Tibial artery (tissue), 4 donors: ENCODE measurements around the gene OLFM3.

Source experiments
- DNase-seq, 2 donors: peaks; one replicate each; pipeline ENCODE4 v3.0.0-alpha.2; 2019
- H3K27ac ChIP-seq, 2 donors: fragments of 200-600 bp; sonication (generic) in 1 of 2; 1 replicate in 1 of 2; 2 replicates in 1 of 2; pipeline ENCODE4 v1.5.1; 2018 to 2019; ENCODE audit warnings: mild to moderate bottlenecking in 1 of 2
- H3K27me3 ChIP-seq, 2 donors: fragments of 200-600 bp; sonication (generic) in 1 of 2; one replicate each; pipeline versions ENCODE4 v1.5.1 to v1.6.0; 2016 to 2019
- H3K36me3 ChIP-seq, 3 donors: fragments of 200-600 bp; sonication (generic) in 2 of 3; one replicate each; pipeline ENCODE4 v1.5.1; 2016 to 2019; ENCODE audit warnings: mild to moderate bottlenecking in 2 of 3
- H3K4me1 ChIP-seq, 4 donors: fragments of 200-600 bp; sonication (generic) in 2 of 4; 1 replicate in 3 of 4; 2 replicates in 1 of 4; pipeline ENCODE4 v1.5.1; 2016 to 2019
- H3K4me3 ChIP-seq, 2 donors: fragments of 200-600 bp; sonication (generic) in 1 of 2; 1 replicate in 1 of 2; 2 replicates in 1 of 2; pipeline ENCODE4 v1.5.1; 2018 to 2019; ENCODE audit warnings: mild to moderate bottlenecking in 2 of 2
- H3K9me3 ChIP-seq, 3 donors: fragments of 200-600 bp; sonication (generic) in 1 of 3; one replicate each; pipeline ENCODE4 v1.5.1; 2016 to 2019
- intact Hi-C: fragments of 100-400 bp; cut with DNase I; formaldehyde crosslinking; loops from one replicate; pipeline ENCODE4 v1.15.0; 2023; ENCODE audit warnings: low total_unique reads
- TF ChIP-seq, protein P1 (sequence below), 2 experiments: fragments of 200-600 bp in 1 of 2; fragments of 450-650 bp in 1 of 2; IDR thresholded peaks; one replicate each; pipeline ENCODE4 v1.5.1; 2017 to 2019; ENCODE audit warnings: antibody characterized with exemption in 2 of 2, mild to moderate bottlenecking in 1 of 2, moderate library complexity in 1 of 2

Gene OLFM3

DNA sequence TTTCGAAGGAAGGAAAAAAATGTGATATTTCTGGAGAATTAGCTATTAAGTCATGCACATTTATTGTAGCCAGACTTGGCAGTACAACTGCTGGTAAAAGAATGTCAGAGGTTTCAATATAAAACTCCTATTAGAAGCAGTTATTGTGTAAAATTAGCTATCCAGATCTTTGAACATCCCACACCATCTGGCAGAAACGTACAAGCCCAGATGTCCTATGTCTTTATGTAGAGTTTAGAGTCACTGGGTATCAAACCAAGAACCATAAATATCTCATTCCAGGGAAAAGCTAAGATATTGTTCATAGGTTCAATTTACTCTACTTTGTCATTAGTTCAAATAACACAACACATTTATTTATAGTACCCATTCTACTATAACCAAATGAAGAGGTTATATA is 31.4 kb downstream of the OLFM3 start:
- Histone ChIP-seq H3K9me3 (no peaks in the 10 kb centered on the region), H3K36me3 (no peaks in the 10 kb centered on the region), H3K27ac (no peak overlapping the region), H3K4me1 (no peaks in the 10 kb centered on the region), H3K4me3 (no peak overlapping the region), H3K27me3 (no peaks in the 10 kb centered on the region)
- intact Hi-C loops, result no loop called here
- DNase-seq, result no peak
- TF ChIP-seq, protein P1, sequence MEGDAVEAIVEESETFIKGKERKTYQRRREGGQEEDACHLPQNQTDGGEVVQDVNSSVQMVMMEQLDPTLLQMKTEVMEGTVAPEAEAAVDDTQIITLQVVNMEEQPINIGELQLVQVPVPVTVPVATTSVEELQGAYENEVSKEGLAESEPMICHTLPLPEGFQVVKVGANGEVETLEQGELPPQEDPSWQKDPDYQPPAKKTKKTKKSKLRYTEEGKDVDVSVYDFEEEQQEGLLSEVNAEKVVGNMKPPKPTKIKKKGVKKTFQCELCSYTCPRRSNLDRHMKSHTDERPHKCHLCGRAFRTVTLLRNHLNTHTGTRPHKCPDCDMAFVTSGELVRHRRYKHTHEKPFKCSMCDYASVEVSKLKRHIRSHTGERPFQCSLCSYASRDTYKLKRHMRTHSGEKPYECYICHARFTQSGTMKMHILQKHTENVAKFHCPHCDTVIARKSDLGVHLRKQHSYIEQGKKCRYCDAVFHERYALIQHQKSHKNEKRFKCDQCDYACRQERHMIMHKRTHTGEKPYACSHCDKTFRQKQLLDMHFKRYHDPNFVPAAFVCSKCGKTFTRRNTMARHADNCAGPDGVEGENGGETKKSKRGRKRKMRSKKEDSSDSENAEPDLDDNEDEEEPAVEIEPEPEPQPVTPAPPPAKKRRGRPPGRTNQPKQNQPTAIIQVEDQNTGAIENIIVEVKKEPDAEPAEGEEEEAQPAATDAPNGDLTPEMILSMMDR (IDR thresholded peaks at IDR 0.05), result no peak

DNA sequence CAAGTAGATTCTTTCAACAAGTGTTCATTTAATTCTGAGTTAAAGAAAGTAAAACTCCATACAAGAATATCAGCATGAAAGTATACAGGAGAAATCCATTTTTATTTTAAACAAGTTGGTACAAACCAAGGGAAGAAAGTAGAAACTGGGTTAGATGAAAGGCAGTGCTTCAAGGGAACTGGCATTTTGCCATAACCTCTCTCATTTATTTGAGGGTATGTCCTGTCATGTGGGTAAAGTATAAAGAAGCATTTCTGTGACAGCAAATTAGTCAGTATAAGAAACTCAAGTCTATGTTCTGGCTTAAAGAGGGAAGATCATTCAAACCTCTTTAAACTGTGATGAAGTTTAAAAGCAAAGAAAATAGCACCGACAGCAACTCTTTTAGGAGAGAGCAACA is 32.0 kb downstream of the OLFM3 start:
- no peaks in the 10 kb centered on the region for H3K4me1 ChIP-seq
- H3K4me3 ChIP-seq, result no peak overlapping the region
- H3K9me3 ChIP-seq, result no peaks in the 10 kb centered on the region
- no peaks in the 10 kb centered on the region for H3K27me3 ChIP-seq
- DNase-seq, result no peak
- intact Hi-C loops, result no loop called here
- TF ChIP-seq, protein P1 (IDR thresholded peaks at IDR 0.05), result no peak
- no peak overlapping the region for H3K27ac ChIP-seq
- H3K36me3 ChIP-seq, result no peaks in the 10 kb centered on the region

DNA sequence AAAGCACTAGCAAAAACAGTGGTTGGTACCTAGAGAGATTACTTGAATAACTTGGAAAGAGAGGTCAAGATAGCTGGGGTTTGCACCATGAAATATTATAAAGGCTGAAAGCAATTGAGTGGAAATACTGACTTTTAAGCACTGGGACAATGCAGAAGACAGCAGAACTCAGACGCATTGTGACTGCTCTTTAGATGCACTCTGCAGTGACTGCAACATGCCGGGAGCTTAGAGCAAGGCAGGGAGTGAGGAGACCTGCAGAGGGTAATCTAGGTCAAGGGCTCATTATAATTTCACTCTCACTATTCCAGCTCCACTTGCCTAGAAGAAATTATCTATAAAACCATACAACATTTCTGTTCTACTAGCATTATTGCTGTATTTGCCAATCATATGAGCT is 36.6 kb downstream of the OLFM3 start:
- H3K27me3 ChIP-seq, result no peaks in the 10 kb centered on the region
- H3K4me1 ChIP-seq, result no peaks in the 10 kb centered on the region
- no peaks in the 10 kb centered on the region for H3K36me3 ChIP-seq
- H3K27ac ChIP-seq, result no peak overlapping the region
- H3K9me3 ChIP-seq, result no peaks in the 10 kb centered on the region
- H3K4me3 ChIP-seq, result no peak overlapping the region
- TF ChIP-seq, protein P1 (IDR thresholded peaks at IDR 0.05), result no peak
- intact Hi-C loops, result no loop called here
- DNase-seq, result no peak

DNA sequence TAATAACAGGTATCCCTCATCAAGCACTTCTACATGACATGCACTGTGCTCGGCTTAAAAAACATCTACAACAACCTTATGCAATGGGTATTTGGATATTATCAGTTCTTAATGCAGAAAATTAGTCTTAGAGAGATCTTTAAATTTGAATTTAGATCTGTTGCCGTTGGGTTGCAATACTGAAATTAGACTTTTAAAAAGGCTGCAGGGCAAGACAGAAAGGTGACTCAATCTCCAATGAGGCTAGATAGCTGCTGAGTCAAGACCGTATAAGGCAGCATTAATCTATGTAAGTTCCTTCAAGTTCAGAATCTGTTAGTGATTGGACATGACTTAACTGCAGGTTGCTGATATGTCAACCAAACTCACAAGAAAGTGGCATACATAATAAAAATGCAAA is 37.3 kb downstream of the OLFM3 start:
- Histone ChIP-seq H3K4me3 (no peak overlapping the region), H3K4me1 (no peaks in the 10 kb centered on the region), H3K36me3 (no peaks in the 10 kb centered on the region), H3K27ac (no peak overlapping the region), H3K27me3 (no peaks in the 10 kb centered on the region), H3K9me3 (no peaks in the 10 kb centered on the region)
- intact Hi-C loops, result no loop called here
- no peak for DNase-seq
- TF ChIP-seq, protein P1 (IDR thresholded peaks at IDR 0.05), result no peak

DNA sequence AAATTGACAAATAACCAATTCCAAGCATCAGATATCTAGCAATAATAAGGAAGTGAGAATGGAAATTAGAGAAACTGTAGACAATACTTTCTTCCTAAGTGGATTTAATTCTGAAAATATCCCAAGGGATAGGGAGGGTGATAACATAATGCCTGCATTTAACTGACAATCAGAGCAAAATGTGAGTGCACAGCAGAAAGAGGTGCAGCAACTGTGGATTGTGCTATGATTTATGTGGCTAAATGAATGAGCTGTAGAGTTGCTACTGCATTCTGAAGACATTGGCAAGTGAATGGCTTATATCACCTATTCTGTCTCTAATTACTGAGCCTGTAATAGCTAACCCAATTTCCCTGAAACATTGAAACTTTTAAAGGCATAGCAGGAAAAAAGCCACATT is 39.0 kb downstream of the OLFM3 start:
- Histone ChIP-seq H3K9me3 (no peaks in the 10 kb centered on the region), H3K36me3 (no peaks in the 10 kb centered on the region), H3K4me3 (no peak overlapping the region), H3K27ac (no peak overlapping the region), H3K27me3 (no peaks in the 10 kb centered on the region), H3K4me1 (no peaks in the 10 kb centered on the region)
- no peak for DNase-seq
- intact Hi-C loops, result no loop called here
- TF ChIP-seq, protein P1 (IDR thresholded peaks at IDR 0.05), result no peak

DNA sequence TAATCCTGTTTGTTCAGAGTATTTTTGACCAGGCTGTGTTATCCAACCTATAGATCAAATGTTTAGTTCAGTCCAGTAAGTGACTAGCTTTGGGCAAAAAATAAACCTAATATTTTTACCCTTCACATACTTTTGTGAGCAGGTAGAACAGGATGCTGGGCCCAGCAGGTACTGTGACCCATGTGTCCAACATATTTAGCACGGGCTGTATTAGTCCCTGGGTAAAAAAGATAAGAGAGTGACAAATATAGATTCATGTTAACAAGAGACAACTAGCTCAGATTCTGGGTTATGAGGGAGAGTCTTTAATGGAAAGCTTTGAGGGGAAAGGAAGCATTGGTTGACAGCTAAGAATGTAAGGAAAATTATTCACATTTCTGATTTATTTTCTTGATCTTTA is 43.1 kb downstream of the OLFM3 start:
- no peak overlapping the region for H3K27ac ChIP-seq

More for the DNA sequence above, 43.1 kb downstream of the OLFM3 start:
- no peaks in the 10 kb centered on the region for H3K4me1 ChIP-seq
- H3K36me3 ChIP-seq, result no peaks in the 10 kb centered on the region
- DNase-seq, result no peak
- H3K27me3 ChIP-seq, result no peaks in the 10 kb centered on the region
- no peak overlapping the region for H3K4me3 ChIP-seq
- H3K9me3 ChIP-seq, result no peaks in the 10 kb centered on the region
- TF ChIP-seq, protein P1 (IDR thresholded peaks at IDR 0.05), result no peak
- intact Hi-C loops, result no loop called here
